HepG2 (cell line): ENCODE measurements around the gene TULP4. TPM values are rescaled to one million over a fixed set of nuclear protein-coding genes. Genes with fewer than 3 reads are reported as not detected.
A peak's percentile ranks its signal among the peaks of the same experiment; 100 is the strongest.

Source experiments
- FOXC1 ChIP-seq: sonication (generic); formaldehyde crosslinking; IDR thresholded peaks from 2 replicates; pipeline ENCODE4 v1.8.0; 2022; ENCODE audit warnings: mild to moderate bottlenecking, missing genetic modification reagents, borderline replicate concordance
- HNRNPH1 ChIP-seq: fragments of 200-400 bp; formaldehyde crosslinking; optimal IDR thresholded peaks from 2 replicates; pipeline ENCODE3; 2017; ENCODE audit warnings: mild to moderate bottlenecking, low read depth, low read length
- HOXD1 ChIP-seq: sonication (generic); formaldehyde crosslinking; IDR thresholded peaks from 2 replicates; pipeline ENCODE4 v1.5.0; 2020; ENCODE audit warnings: missing genetic modification reagents
- ISX ChIP-seq: sonication (generic); formaldehyde crosslinking; conservative IDR thresholded peaks from 2 replicates; pipeline ENCODE4 v1.5.0; 2020; ENCODE audit warnings: missing genetic modification reagents
- NCOA2 ChIP-seq: sonication (generic); formaldehyde crosslinking; IDR thresholded peaks from 2 replicates; pipeline ENCODE4 v1.8.0; 2022; ENCODE audit warnings: inconsistent platforms
- NFIB ChIP-seq: sonication (generic); formaldehyde crosslinking; IDR thresholded peaks from 2 replicates; pipeline ENCODE4 v1.9.0; 2021; ENCODE audit warnings: missing genetic modification reagents, mild to moderate bottlenecking, borderline replicate concordance
- NPAS2 ChIP-seq: sonication (generic); formaldehyde crosslinking; IDR thresholded peaks from 2 replicates; pipeline ENCODE4 v1.8.0; 2022; ENCODE audit warnings: mild to moderate bottlenecking, missing genetic modification reagents, borderline replicate concordance
- PTBP1 ChIP-seq: fragments of 200-400 bp; formaldehyde crosslinking; IDR thresholded peaks from 2 replicates; pipeline ENCODE4 v1.6.1; 2018; ENCODE audit warnings: low read length, low read depth; ENCODE audit not compliant: poor library complexity, severe bottlenecking
- ZNF30 ChIP-seq: sonication (generic); formaldehyde crosslinking; IDR thresholded peaks from 2 replicates; pipeline ENCODE4 v1.5.0; 2020; ENCODE audit warnings: mild to moderate bottlenecking, missing genetic modification reagents
- ZNF569 ChIP-seq: sonication (generic); formaldehyde crosslinking; IDR thresholded peaks from 2 replicates; pipeline ENCODE4 v1.5.0; 2020; ENCODE audit warnings: mild to moderate bottlenecking, missing genetic modification reagents, moderate library complexity, borderline replicate concordance
- ZNF766 ChIP-seq: sonication (generic); formaldehyde crosslinking; IDR thresholded peaks from 2 replicates; pipeline ENCODE4 v1.5.0; 2020; ENCODE audit warnings: missing genetic modification reagents, borderline replicate concordance
- ZNF777 ChIP-seq: sonication (generic); formaldehyde crosslinking; IDR thresholded peaks from 2 replicates; pipeline ENCODE4 v1.4.0; 2020; ENCODE audit warnings: missing genetic modification reagents
- ZNF83 ChIP-seq: sonication (generic); formaldehyde crosslinking; IDR thresholded peaks from 2 replicates; pipeline ENCODE4 v1.4.0; 2020; ENCODE audit warnings: missing genetic modification reagents, mild to moderate bottlenecking, borderline replicate concordance
- ZNF878 ChIP-seq: sonication (generic); formaldehyde crosslinking; IDR thresholded peaks from 2 replicates; pipeline ENCODE4 v1.8.1; 2023; ENCODE audit warnings: mild to moderate bottlenecking, missing genetic modification reagents, moderate library complexity
- polyA plus RNA-seq, 8 experiments: library from polyadenylated mRNA; depleted of rRNA in 3 of 8; stranded (reverse) in 7 of 8; unstranded in 1 of 8; fragments of >200 nt; fragmentation: Illumina TruSeq in 4 of 8; extraction: Trizol in 4 of 8; gene quantifications; 2 replicates each; pipeline versions ENCODE4 v1.2.1 to v1.2.3, GENCODE V29; 2011 to 2016; ENCODE audit warnings: low read depth in 4 of 8, missing spikeins in 1 of 8, mixed read lengths in 1 of 8; ENCODE audit not compliant: insufficient read depth in 1 of 8
- total RNA-seq, 5 experiments: library from RNA; depleted of rRNA; stranded (reverse); fragments of >200 nt; fragmentation: Illumina TruSeq; extraction: Trizol; gene quantifications; 2 replicates each; pipeline ENCODE4 v1.2.3, GENCODE V29; 2016; ENCODE audit warnings: low read depth in 1 of 5
- TF ChIP-seq, protein P1 (sequence below): sonication (generic); formaldehyde crosslinking; IDR thresholded peaks from 2 replicates; pipeline ENCODE4 v1.4.0; 2020; ENCODE audit warnings: low read depth, mild to moderate bottlenecking, missing genetic modification reagents
- TF ChIP-seq, protein P2 (sequence below): sonication (generic); formaldehyde crosslinking; IDR thresholded peaks from 2 replicates; pipeline ENCODE4 v1.4.0; 2020; ENCODE audit warnings: missing genetic modification reagents, mild to moderate bottlenecking, borderline replicate concordance
- TF ChIP-seq, protein P3 (sequence below): sonication (generic); formaldehyde crosslinking; conservative IDR thresholded peaks from 2 replicates; pipeline ENCODE4 v1.4.0; 2020; ENCODE audit warnings: missing genetic modification reagents
- TF ChIP-seq, protein P4 (sequence below): sonication (generic); formaldehyde crosslinking; IDR thresholded peaks from 2 replicates; pipeline ENCODE4 v1.8.0; 2022; ENCODE audit warnings: mild to moderate bottlenecking, missing genetic modification reagents
- TF ChIP-seq, protein P5 (sequence below): IDR thresholded peaks from 2 replicates; pipeline ENCODE4 v1.6.1; 2016; ENCODE audit warnings: missing genetic modification reagents, missing compliant biosample characterization
- TF ChIP-seq, protein P6 (sequence below): sonication (generic); formaldehyde crosslinking; IDR thresholded peaks from 2 replicates; pipeline ENCODE4 v1.8.0; 2022; ENCODE audit warnings: mild to moderate bottlenecking, missing genetic modification reagents, moderate library complexity

TULP4 gene
- total and polyA plus RNA-seq, 2 of the 13 experiments (the other 11 are each of a cell fraction or from before 2014, with no cell fraction given) = 21.1 to 122 TPM

DNA sequence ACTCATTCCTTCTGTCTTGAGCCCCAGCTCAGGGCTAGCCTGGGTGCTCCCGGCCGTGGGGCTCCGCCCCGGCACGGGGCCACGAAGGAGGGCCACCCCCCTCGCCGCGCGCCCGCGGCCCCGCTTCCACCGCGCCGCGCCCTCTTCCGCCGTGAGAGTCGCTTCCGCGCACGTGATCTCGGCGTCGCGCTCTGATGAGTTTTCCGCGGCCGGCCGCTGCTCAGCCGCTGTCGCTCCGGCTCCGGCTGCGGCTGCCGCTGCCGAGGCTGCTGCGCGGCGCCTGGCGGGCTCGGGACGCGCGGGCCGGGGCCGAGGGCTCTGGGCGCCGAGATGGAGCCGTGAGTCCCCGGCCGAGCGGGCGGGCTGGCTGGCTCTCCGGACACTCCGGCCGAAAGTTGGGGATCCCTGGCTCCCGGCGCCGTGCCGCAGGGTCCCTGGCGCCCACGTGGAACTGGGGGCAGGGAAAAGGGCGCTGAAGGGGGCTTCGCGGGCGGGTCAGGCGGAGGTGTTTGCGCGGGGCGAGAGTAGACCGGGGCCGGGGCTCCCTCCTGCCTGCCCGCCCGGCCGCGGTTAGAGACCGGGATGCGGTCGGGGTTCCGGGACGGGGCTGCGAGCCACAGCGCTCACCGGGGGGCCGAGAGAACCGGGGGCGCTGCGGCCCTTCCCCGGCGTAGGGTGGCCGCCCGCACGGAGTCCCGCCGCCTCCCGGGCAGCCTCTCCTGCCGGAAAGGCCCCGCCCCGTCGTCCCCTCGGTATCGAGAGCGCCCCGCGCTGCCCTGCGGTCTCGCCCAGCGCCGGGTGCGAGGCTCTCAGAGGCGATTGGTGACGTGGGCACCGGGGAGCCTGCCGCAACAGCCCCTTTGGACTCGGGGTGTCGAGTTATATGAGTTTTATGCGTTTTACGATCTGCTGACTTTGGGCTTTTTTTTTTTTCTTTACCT lies 247.9 kb downstream of the TULP4 start, which contains the start of gene TMEM181 (continued):
- TF ChIP-seq, protein P1, sequence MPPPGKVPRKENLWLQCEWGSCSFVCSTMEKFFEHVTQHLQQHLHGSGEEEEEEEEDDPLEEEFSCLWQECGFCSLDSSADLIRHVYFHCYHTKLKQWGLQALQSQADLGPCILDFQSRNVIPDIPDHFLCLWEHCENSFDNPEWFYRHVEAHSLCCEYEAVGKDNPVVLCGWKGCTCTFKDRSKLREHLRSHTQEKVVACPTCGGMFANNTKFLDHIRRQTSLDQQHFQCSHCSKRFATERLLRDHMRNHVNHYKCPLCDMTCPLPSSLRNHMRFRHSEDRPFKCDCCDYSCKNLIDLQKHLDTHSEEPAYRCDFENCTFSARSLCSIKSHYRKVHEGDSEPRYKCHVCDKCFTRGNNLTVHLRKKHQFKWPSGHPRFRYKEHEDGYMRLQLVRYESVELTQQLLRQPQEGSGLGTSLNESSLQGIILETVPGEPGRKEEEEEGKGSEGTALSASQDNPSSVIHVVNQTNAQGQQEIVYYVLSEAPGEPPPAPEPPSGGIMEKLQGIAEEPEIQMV (CRISPR knock-in tag) = no peak
- TF ChIP-seq, protein P2, sequence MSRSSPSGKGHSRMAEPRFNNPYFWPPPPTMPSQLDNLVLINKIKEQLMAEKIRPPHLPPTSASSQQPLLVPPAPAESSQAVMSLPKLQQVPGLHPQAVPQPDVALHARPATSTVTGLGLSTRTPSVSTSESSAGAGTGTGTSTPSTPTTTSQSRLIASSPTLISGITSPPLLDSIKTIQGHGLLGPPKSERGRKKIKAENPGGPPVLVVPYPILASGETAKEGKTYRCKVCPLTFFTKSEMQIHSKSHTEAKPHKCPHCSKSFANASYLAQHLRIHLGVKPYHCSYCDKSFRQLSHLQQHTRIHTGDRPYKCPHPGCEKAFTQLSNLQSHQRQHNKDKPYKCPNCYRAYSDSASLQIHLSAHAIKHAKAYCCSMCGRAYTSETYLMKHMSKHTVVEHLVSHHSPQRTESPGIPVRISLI (CRISPR knock-in tag) = no peak
- TF ChIP-seq ZNF569 (CRISPR knock-in tag) (no peak), ZNF766 (CRISPR knock-in tag) (peak; percentile 80; the same call in 1 of the 2 replicates), ZNF878 (CRISPR knock-in tag) (no peak), FOXC1 (CRISPR knock-in tag) (peak; percentile 58), NPAS2 (no peak), ISX (CRISPR knock-in tag) (no peak), ZNF83 (CRISPR knock-in tag) (no peak), ZNF777 (peak; percentile 27; the same call in 1 of the 2 replicates), PTBP1 (no peak), HOXD1 (CRISPR knock-in tag) (peak; percentile 82; the same call in 1 of the 2 replicates), NFIB (CRISPR knock-in tag) (no peak), HNRNPH1 (peak; percentile 50), NCOA2 (CRISPR knock-in tag) (peak; percentile 44), ZNF30 (no peak)
- TF ChIP-seq, protein P3, sequence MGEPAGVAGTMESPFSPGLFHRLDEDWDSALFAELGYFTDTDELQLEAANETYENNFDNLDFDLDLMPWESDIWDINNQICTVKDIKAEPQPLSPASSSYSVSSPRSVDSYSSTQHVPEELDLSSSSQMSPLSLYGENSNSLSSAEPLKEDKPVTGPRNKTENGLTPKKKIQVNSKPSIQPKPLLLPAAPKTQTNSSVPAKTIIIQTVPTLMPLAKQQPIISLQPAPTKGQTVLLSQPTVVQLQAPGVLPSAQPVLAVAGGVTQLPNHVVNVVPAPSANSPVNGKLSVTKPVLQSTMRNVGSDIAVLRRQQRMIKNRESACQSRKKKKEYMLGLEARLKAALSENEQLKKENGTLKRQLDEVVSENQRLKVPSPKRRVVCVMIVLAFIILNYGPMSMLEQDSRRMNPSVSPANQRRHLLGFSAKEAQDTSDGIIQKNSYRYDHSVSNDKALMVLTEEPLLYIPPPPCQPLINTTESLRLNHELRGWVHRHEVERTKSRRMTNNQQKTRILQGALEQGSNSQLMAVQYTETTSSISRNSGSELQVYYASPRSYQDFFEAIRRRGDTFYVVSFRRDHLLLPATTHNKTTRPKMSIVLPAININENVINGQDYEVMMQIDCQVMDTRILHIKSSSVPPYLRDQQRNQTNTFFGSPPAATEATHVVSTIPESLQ (CRISPR knock-in tag) = no peak; the same call in 1 of the 2 replicates
- TF ChIP-seq, protein P4, sequence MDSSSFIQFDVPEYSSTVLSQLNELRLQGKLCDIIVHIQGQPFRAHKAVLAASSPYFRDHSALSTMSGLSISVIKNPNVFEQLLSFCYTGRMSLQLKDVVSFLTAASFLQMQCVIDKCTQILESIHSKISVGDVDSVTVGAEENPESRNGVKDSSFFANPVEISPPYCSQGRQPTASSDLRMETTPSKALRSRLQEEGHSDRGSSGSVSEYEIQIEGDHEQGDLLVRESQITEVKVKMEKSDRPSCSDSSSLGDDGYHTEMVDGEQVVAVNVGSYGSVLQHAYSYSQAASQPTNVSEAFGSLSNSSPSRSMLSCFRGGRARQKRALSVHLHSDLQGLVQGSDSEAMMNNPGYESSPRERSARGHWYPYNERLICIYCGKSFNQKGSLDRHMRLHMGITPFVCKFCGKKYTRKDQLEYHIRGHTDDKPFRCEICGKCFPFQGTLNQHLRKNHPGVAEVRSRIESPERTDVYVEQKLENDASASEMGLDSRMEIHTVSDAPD (CRISPR knock-in tag) = peak; percentile 72; the same call in 1 of the 2 replicates
- TF ChIP-seq, protein P5, sequence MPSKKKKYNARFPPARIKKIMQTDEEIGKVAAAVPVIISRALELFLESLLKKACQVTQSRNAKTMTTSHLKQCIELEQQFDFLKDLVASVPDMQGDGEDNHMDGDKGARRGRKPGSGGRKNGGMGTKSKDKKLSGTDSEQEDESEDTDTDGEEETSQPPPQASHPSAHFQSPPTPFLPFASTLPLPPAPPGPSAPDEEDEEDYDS = peak; percentile 58; the same call in 1 of the 2 replicates
- TF ChIP-seq, protein P6, sequence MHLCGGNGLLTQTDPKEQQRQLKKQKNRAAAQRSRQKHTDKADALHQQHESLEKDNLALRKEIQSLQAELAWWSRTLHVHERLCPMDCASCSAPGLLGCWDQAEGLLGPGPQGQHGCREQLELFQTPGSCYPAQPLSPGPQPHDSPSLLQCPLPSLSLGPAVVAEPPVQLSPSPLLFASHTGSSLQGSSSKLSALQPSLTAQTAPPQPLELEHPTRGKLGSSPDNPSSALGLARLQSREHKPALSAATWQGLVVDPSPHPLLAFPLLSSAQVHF (CRISPR knock-in tag) = peak; percentile 80; the same call in 1 of the 2 replicates
